Psoas muscle (tissue), 8 donors: ENCODE results near the gene CDK14. TPM values are rescaled to one million over a fixed set of nuclear protein-coding genes. Genes with fewer than 3 reads are reported as not detected.

Source experiments
- ATAC-seq, 4 donors: fragments of 200-7000 bp; cut with Tn5 transposase; one replicate each; pipeline ENCODE4 v1.9.1; 2020; ENCODE audit warnings: moderate library complexity in 3 of 4, mild to moderate bottlenecking in 2 of 4
- DNase-seq, 2 donors: peaks; one replicate each; pipeline ENCODE4 v3.0.0-alpha.2; 2020
- H3K27ac ChIP-seq: fragments of 200-600 bp; one replicate; pipeline ENCODE4 v1.8.0; 2022
- H3K27me3 ChIP-seq, 3 donors: fragments of 200-600 bp in 1 of 3; one replicate each; pipeline versions ENCODE4 v1.6.1 to v1.8.0; 2013 to 2022; ENCODE audit warnings: low read length in 2 of 3, mild to moderate bottlenecking in 2 of 3, moderate library complexity in 1 of 3; ENCODE audit not compliant: insufficient read depth in 3 of 3
- H3K36me3 ChIP-seq, 2 donors: fragments of 200-600 bp in 1 of 2; one replicate each; pipeline versions ENCODE4 v1.6.1 to v1.8.0; 2013 to 2022; ENCODE audit warnings: low read depth in 1 of 2, mild to moderate bottlenecking in 1 of 2, moderate library complexity in 1 of 2; ENCODE audit not compliant: insufficient read depth in 1 of 2
- H3K4me1 ChIP-seq: fragments of 200-600 bp; one replicate; pipeline ENCODE4 v1.8.0; 2022
- H3K4me3 ChIP-seq: fragments of 200-600 bp; one replicate; pipeline ENCODE4 v1.8.0; 2022; ENCODE audit warnings: mild to moderate bottlenecking
- H3K9me3 ChIP-seq: fragments of 200-600 bp; one replicate; pipeline ENCODE4 v1.8.0; 2022
- WGBS, 3 donors: extraction: QIAGEN DNeasy Blood & Tissue Kit; methylation state at CpG; one replicate each; pipeline versions ENCODE4 v1.1.6 to v1.1.7; 2013; 5-methylcytosine and 5-hydroxymethylcytosine counted together
- intact Hi-C, 2 donors: fragments of 100-400 bp; cut with DNase I; formaldehyde crosslinking; loops; one replicate each; pipeline versions ENCODE4 v1.11.0 to v1.14.2; 2022
- polyA plus RNA-seq, 3 donors: library from polyadenylated mRNA; stranded (reverse); fragments of 200-250 nt; gene quantifications; one replicate each; pipeline ENCODE4 v1.2.3, GENCODE V29; 2013
- total RNA-seq, 4 donors: library from RNA; stranded (reverse); fragmentation: NEBNext Ultra II Directional in 2 of 4; extraction: Animal tissue kit (Norgen Biotek cat#: 25700) in 2 of 4; gene quantifications; one replicate each; pipeline versions ENCODE4 v1.2.1 to v1.2.4, GENCODE V29; 2021 to 2023
- TF ChIP-seq, protein P1 (sequence below): fragments of 200-600 bp; IDR thresholded peaks from one replicate; pipeline ENCODE4 v1.8.0; 2022; ENCODE audit warnings: antibody characterized with exemption
- donor health status: healthy with polysubstance abuse.
- donor health status: DM: no; HTN: no; CAD: no; lungs with moderate emphysema.
- donor health status: Bipolar disorder and iron deficiency.
- donor health status: healthy.
- donor health status: DM: yes; HTN: yes; CAD: no.
- donor health status: DM: no; HTN: no; CAD: no.
- donor health status: DM: no; HTN: no; CAD: no.
- donor health status: DM: yes; HTN: yes; CAD: no.

Gene CDK14
- total and polyA plus RNA-seq, 7 donors, result 1.7 to 16.6 (median 10.6) TPM

DNA sequence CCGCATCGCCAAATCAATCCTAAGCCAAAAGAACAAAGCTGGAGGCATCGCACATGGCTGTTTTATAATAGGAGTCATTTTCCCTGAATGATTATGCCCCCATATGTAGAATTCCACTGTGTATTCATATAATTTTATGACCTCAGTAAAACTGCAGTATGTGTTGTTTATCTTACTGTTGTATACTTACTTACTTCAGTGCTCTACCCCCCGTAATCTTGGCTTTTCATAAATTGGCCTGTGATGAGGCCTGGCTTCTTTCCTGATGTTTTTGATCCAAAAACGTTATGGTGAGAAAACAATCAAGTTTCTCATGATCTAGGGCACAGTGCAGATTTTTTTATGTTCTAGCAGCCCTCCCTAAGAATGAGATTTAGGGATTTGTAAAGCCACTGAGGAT is 361.8 kb downstream of the CDK14 start:
- no peaks in the 10 kb centered on the region for H3K27me3 ChIP-seq
- H3K36me3 ChIP-seq, result no peaks in the 10 kb centered on the region
- TF ChIP-seq, protein P1, sequence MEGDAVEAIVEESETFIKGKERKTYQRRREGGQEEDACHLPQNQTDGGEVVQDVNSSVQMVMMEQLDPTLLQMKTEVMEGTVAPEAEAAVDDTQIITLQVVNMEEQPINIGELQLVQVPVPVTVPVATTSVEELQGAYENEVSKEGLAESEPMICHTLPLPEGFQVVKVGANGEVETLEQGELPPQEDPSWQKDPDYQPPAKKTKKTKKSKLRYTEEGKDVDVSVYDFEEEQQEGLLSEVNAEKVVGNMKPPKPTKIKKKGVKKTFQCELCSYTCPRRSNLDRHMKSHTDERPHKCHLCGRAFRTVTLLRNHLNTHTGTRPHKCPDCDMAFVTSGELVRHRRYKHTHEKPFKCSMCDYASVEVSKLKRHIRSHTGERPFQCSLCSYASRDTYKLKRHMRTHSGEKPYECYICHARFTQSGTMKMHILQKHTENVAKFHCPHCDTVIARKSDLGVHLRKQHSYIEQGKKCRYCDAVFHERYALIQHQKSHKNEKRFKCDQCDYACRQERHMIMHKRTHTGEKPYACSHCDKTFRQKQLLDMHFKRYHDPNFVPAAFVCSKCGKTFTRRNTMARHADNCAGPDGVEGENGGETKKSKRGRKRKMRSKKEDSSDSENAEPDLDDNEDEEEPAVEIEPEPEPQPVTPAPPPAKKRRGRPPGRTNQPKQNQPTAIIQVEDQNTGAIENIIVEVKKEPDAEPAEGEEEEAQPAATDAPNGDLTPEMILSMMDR, result no peak
- H3K9me3 ChIP-seq, result no peaks in the 10 kb centered on the region
- WGBS, 3 donors, result 72 to 78% (median 74%) methylated on average over 5 of the region's 5 CpGs
- no peak for DNase-seq
- no peak for ATAC-seq
- intact Hi-C loops, result no loop called here
- H3K4me1 ChIP-seq, result peaks cover 10% of the 10 kb centered on the region
- no peak overlapping the region for H3K27ac ChIP-seq
- H3K4me3 ChIP-seq, result no peak overlapping the region

DNA sequence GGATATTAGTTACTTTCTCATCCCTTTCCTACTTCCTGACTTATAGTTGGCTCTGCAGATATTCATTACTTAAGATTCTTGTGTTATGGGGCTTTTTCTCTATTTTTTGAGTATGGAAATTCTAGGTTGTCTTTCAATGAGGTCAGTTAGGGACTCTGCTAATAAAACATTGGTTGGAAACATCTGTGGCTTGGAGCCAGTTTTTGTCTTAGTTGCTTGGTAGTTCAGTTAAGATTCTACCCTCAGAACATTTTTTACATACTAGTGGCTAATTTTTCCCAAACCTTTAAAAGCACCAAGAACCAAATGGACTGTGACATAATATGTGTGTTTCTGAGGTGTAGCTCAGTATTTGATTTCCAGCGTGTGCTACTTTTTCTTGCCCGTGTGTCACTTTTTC is 362.5 kb downstream of the CDK14 start:
- H3K27ac ChIP-seq, result no peak overlapping the region
- no peak overlapping the region for H3K4me3 ChIP-seq
- TF ChIP-seq, protein P1, result no peak
- no peaks in the 10 kb centered on the region for H3K9me3 ChIP-seq
- DNase-seq, result no peak
- intact Hi-C loops, result no loop called here
- no peak for ATAC-seq
- H3K4me1 ChIP-seq, result peaks cover 10% of the 10 kb centered on the region
- WGBS, 3 donors, result 24 to 31% (median 26%) methylated on average over 2 of the region's 2 CpGs
- no peaks in the 10 kb centered on the region for H3K27me3 ChIP-seq
- H3K36me3 ChIP-seq, result no peaks in the 10 kb centered on the region

DNA sequence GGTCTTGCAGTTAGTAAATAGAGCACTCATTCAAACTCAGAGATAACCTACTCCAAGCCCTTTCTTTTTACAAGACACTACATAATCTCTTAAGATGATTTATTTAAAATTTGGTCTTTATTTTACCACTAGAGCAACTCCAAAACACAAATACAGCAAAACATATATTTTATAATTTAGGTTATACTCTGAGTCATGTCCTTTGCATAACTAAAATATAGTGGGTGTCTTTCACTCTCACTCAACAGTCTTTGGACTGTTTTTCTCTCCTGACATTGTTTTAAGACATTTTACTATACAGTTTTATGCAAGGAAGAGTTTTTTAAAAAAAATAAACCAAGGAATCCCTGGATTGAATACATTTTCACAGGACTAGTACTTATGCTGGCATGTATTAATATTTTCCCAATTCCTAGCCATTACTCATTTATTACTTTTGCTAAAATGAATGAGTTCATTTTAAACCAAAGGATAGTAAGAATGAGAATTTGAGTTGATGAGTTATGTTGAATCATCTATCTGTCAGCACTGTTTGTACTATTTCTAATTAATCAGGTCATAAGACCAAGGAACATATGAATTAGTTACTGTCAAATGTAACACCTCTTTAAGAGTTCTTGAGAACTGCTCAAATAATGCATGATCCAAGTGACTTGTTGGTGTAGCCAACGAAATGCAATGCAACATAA is 365.1 kb downstream of the CDK14 start:
- intact Hi-C loops, result no loop called here

DNA sequence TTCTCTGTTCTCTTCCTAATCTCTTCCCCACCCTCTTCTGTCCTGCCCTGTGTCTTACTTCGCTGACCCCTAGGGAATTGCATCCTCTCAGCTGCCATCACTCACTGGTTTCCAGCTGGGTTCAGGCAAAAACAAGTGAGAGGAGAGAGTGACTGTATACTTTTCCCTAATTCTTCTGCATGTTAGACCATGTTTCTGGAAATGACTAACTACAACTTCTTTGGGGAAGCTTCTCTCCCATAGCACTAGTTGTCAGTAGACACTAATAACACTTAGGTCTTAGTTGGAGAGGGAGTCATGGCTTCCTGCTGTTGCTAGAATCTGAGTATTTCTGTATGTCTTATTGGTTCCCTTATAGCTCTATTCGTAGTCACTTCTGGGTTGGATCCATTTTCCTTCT is 369.1 kb downstream of the CDK14 start:
- DNase-seq (no peak), ATAC-seq (no peak)
- Histone ChIP-seq H3K4me1 (no peaks in the 10 kb centered on the region), H3K4me3 (no peak overlapping the region), H3K27ac (no peak overlapping the region), H3K9me3 (no peaks in the 10 kb centered on the region), H3K27me3 (no peaks in the 10 kb centered on the region), H3K36me3 (no peaks in the 10 kb centered on the region)
- TF ChIP-seq, protein P1, result no peak
- intact Hi-C loops, result no loop called here
- WGBS, 3 donors, result 85 to 93% (median 93%) methylated on average over 2 of the region's 2 CpGs

More for the DNA sequence above, 365.1 kb downstream of the CDK14 start:
- H3K4me1 ChIP-seq, result peaks cover 10% of the 10 kb centered on the region
- H3K27me3 ChIP-seq, result no peaks in the 10 kb centered on the region
- DNase-seq (no peak), ATAC-seq (no peak)
- H3K9me3 ChIP-seq, result no peaks in the 10 kb centered on the region
- H3K36me3 ChIP-seq, result no peaks in the 10 kb centered on the region
- 83 to 100% (median 97%) methylated on average over 1 of the region's 1 CpG for WGBS, 3 donors
- TF ChIP-seq, protein P1, result no peak
- no peak overlapping the region for H3K4me3 ChIP-seq
- no peak overlapping the region for H3K27ac ChIP-seq

DNA sequence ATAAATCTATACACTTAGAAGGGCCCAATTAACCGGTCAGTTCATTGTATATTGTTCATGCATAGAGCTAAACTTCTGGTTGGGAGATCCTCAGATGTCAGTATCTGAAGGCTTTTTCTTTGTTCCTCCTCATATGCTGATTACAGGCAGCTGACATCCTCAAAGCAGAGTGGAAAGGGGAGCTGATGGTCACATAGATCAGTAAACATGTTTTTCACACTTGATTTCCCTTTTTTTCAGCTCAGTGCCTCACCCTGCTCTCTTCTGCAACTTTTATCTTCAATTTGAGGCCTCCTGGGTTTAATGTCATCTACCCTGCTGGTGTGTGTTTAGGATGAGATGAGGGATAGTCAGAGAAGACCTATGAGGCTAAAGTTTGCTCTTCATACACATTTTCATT is 370.2 kb downstream of the CDK14 start:
- H3K27me3 ChIP-seq, result no peaks in the 10 kb centered on the region
- no peak overlapping the region for H3K27ac ChIP-seq
- WGBS, 3 donors, result 76 to 95% (median 78%) methylated on average over 1 of the region's 1 CpG
- TF ChIP-seq, protein P1, result no peak
- H3K36me3 ChIP-seq, result no peaks in the 10 kb centered on the region
- H3K9me3 ChIP-seq, result no peaks in the 10 kb centered on the region
- no peak overlapping the region for H3K4me3 ChIP-seq
- ATAC-seq, result no peak
- intact Hi-C loops, result no loop called here
- no peaks in the 10 kb centered on the region for H3K4me1 ChIP-seq
- DNase-seq, result no peak
